Kasumi-1 (cell line): Measurements from ENCODE around the gene CRIM1.

Source experiments
- DNase-seq, 2 experiments: peaks; one replicate each; lab custom pipeline; 2025; lab: John Stamatoyannopoulos, UW

The CRIM1 gene

DNA sequence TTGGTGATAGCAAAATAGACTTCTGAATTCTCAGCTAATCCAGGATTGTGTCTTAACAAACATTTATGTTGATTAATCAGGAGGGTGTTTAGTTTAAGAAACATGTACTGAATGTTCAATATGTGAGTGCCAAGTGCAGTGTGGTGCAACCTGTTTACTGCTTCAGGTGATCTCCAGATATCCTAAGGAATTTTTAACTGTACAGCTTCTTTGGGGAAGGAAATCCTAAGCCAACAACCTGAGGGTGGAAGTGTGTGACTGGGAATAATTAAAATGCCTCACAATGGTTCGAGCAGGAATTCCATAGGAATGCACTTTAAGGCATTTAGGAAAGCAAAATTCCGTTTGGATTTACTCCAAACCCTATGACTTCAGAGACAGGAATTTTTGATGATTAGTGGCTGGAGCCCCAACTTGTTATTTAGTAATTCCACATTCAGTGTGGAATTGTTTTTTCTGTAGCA is 16.4 kb downstream of the CRIM1 start:
- no peak for DNase-seq

DNA sequence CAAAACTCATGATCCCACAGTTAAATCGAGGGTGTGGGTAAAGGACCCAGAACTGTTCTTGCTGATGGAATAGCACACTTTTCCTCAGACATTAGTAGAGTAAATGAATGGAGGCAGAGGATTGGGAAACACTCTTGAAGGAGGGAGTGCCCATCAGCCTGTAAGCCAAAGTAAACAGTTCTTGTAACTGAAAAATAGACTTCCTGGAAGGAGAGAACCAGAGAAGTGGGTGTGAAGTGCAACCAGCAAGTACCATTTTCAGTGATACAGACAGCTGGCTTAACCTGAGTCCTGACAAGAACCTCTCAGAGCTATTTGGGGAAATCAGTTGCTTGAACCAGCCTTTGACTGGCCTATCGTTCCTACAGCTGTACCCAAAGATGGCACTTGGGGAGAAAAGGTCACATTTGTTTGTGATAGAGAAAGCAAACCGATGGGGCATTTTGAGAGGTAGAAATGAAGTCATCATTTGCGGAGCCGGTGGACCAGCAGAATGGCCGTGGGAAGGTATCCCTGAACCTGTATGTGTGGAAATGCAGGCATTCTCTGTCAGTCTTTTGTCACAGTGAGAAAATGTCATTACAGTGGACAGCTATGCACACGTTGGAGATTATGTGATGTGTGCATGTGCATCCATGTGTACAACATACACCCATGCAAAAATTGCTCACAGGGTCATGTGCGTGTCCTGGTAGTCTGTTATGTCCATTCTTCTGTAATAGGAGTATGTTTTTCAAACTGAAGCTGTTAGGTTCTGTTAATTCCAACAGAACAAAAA is 17.8 kb downstream of the CRIM1 start:
- DNase-seq, result no peak

DNA sequence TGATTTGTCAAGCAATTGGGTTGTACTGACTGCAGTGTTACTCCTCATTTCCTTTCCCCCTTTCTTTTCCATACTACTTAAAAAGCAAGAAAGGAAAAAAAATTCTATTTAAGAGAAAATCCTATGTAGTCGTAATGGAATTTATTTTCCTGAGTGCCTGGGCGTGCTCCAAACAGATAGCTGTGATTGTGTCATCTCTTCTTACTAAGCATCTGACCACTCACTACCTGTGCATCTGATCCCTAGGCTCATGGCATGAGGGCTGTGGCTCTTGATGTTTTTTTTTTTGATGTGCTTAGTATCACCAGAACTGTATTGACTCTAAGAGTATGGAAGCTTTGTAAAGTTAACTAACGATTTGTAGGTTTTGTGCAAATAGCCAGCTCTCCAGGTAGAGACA is 19.0 kb downstream of the CRIM1 start:
- DNase-seq, result no peak

DNA sequence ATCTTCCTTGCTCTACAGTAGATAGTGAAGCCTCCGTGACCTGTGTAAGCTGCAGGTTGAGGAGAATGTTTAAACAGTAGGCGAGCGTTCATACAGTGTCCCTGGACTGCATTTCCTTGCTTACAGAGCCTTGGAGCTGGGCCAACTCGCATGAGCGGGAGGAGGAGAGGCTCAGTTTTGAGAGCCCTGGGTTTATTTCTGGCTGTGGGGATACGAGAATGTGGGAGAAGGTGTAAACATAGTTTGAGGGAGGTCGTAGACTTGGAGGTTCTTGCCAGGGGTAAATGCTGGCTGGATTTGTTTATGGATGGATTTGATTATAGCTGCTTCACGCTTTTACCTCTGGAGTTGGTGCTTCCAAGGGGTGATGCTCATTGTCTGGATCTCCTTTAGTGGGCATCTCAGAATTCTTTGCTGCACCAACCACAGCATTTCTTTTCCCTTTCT is 20.8 kb downstream of the CRIM1 start:
- DNase-seq, result no peak

DNA sequence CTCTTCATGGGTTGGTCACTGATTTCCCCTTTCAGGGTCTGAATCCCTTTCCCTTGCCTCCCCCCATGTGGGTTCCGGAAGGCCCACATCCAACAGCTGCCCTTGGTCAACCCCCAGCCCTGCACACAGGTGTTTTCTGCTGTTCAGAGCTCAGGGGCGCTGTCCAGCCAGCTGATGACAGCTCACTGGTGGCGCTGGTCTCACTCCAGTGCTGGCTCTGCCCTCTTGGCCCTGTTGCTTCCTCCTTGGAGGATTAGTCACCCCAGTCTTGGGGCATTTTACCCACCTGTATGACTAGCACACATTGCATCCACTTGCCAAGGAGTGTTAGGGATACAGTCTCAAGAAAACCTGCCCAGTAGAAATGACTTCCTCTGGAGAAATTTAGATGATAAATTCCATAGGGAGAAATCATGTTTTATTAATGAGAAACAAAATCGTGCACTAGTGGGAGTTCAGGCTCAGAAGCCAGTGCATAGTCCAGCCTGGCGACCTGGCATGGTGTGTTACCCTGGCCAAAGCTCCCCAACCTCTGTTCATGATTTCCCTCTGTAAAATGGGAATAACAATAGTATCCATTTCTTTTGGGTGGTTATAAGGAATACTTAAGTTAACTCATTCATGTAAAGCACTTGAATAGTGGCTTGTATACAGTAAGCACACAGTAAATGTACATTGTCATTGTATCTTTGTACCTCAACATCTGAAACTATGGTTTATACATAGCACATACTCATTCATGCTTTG is 21.6 kb downstream of the CRIM1 start:
- no peak for DNase-seq

DNA sequence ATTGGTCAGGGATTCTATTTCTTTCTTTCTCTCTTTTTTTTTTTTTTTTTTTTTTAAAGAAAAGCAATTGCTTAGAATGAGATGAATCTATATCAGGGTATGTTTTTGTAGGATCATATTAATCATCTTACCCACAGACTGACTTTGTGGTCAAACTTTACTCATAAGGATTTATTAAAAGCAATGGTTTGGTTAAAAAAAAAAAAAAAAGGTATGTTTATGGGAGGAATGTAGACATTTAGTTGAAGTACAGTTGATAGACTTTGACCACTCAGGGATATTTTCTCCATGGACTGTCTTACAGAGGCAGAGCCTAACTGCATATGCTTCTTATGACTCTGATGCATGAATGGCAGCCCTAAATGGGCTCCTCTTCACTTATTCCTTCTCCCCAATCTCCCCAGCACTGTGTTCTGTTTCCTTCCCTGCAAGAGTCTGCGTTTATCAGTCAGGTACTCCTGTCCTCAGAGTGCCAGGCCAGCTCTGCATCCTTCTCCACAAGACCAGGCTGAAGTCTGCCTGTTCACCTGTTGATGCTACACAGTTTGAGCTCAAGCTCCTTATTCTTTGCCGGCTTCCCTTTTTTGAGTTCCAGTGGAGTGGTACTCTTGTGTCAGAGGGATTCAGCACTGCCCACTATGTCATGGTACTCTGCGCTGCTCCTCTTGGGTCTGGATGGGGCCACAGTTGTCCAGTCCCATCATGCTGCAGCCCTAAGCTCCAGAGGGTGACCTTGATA is 24.3 kb downstream of the CRIM1 start:
- no peak for DNase-seq

DNA sequence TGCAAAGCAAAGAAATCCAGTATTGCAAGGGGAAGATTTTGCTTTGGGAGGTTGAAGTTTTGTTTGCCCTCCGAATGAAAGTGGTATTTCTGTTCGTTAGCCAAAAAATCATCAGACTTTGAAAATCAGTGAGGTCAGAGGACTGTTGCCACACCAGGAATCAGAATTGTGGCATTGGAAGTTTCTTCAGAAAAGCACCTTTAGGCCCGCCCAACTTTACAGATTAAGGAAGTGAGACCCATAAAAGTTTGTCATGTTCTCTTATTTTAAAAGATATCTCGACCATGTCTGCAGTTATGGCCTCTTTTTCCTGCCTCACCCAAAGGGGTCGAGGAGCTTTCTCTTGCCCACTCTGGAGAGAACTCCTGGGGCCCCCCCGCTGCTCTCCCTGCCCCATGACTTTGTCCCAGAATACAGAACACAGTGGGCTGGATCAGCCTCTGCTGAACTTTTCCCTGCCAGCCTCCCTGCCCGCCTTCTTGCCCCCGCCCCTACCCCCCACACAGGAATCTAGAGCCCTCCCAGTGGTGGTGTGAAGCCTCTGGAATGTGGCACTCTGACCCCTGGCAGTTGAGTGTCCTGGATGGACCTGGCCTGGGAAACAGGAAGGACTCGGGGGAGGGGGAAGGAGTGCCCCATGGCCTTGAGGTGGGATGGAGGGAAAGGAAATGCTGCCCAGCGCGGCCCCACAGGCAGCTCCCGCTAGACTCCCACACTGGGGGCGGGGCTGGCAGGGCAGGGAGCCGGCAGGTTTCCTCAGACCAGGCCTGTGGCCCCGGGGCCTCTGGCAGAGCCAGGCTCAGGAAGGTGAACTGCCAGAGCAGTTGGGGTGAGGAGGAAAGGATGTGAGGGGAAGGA is 25.3 kb downstream of the CRIM1 start:
- DNase-seq, result no peak

DNA sequence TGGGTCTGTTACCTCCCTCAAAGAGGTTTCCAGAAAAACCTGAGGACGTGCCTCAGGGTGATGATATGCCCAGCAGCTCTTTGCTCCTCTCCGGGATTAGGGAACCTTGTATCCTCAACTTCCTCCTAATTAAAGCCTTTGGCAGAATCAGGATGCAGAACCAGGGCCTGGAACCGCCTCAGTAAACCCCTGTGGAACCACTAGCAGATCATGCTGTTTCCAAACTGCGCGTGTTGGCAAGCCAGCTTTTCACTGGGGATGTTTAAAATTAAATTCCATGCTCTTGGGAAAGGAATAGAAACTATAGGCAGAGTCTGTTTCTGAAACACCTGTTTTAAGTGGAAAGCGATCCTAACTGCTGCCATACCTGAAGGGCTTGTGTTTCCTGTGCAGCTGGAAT is 26.4 kb downstream of the CRIM1 start:
- no peak for DNase-seq

DNA sequence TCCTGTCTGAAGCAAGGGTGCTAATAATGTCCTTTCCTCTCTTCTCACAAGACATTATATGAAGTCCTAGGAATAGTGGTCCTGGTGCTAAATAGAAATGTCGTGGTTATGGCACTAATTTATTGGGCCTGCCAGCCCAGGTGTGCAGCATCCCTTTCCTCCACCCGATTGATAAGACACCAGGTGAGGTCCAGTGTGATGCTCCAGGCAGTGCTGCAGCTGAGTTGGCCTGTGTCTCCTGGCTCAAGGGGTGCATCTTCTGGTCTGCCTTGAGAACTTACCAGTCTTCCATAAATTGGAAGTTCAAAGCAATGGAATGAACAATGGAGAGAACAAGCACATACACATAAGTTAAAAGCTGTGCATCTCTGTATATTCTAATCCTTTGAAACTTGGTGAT is 26.9 kb downstream of the CRIM1 start:
- DNase-seq, result no peak

DNA sequence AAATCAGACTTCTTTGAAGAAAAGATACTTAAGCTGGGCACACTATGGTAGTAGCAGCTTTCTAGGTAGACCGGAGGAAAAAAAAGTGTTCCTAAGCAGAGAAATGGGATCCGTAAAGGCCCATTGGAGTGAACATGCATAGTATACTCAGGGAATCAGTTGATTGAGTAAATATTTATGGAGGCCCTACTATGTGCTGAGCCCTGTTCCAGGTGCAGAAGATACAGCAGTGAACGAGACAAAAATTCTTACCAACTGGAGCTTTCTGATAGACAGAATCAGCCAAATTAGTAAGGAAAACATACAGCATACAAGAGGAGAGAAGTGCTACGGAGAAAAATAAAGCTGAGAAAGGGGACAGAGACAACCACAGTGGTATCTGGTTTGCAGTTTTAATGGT is 28.1 kb downstream of the CRIM1 start:
- DNase-seq, result no peak

DNA sequence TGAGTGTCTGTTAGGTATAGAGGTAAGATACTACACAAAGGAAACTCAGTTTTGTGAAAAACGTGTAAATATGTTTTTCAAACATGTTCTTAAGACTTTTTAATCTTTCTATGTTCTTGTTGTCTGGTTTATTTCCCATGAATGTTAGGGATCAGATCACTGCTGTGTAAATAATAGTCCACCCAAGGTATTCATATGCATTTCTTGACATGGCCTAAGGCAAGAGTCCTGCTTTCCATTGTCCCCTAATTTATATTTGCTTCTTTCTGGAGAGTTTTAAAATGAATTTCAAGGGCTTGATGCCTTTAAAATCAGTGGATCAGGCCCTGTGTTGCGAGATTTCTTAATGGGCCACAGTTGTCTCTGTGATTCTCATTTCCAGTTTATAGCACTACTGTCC is 28.9 kb downstream of the CRIM1 start:
- no peak for DNase-seq

DNA sequence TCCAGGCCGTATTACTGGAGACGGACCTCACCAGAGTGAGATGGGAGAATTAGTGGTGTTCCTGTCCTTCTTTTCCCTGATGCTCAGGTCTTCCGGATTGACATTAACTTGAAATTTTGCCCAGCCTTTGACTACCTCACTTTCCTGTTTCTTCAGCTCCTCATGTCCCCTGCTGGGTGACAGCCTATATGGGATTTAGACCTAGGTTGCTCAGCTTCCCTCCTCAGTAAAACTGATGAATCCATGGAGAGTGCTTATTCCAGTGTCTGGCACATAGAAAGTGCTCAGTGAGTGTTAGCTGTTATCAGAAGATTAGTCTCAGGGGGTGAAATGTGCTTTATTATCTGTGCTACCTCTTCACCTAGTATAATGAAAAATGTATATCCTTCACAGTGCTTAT is 30.0 kb downstream of the CRIM1 start:
- no peak for DNase-seq

DNA sequence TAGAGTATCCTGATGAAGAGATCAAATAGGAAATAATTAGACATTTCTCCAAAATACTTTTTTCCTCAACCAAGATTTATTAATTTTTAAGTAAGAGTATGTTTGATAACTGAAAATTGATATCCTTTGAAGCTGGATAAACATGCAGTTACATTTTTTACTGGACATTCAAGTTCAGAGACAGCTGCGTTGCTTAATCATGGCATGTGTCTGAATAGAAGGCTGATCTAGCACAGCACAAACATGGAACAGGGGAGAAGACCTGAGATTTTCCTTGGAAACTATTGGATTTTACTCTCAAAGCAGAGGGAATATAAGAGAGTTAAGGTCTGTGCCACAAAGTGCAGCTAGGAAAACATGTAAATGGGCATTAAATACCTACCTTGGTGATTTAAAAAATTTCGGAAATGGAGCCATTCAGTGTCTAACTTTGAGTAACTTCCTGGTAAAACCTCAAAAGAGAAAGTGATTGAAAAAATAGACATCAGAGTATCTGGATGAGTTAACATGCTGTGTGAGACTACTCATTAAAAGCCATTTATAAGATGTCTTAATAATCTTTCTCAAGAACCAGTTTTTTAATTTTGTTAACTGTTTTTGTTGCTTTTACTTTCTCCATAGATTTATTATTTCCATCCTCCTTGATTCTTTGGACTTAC is 31.8 kb downstream of the CRIM1 start:
- no peak for DNase-seq

DNA sequence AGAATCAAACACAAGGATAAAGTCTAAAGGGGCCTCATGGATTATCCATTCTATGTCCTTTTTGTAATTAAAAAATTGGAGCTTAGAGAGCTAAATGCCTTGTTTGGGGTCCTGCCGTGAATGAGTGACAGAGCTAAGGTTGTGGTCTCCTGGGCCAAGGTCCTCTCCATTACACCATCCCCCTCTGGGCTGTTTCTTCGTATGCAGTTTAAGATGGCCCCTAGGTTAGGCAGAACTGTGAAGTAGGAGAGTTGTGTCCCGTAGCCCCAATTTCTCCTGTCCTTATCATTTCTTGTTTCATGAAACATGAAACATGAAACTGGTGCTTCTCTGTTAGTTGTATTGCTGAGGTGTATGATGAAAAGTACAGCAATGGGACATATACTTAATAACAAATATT is 32.9 kb downstream of the CRIM1 start:
- DNase-seq, result no peak

DNA sequence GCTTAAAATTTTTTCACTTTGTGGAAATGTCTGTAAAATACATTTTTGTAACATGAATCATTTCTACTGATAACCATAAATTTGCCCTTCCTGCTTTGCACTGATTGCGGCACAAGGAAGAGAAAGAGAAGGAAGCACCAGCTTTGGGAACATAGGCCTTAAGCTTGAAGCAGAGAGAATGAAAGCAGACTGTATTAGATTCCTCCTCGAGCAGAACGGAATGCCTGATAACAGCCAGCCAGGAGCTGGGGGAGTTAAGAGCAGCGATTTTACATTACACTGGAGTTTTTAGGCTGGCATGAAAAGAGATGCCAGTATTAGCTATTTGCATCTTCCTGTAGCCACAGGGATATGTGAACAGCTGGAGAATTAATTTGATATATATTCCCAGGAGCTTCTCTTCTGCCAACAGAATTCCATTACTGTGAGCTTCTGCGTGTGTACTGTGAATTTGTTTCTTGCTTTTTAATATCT is 33.5 kb downstream of the CRIM1 start:
- DNase-seq, result no peak

DNA sequence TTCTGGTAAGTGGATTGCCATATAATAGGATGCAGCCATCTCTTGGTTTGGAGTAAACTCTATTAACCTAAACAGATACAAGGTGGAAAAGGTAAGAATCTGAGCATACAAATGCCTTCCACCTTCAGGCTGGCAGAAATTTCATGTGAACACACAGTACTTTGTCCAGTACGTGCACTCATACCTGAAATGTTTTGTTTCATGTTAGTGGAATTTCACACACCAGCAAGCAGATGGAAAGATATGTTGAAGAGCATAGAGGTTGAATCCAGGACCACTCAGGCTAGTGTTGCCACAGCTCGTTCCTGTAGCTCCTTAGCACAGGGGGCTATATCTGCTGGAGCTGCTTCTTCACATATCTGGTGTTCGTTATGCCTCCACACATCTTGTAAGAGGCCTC is 34.0 kb downstream of the CRIM1 start:
- no peak for DNase-seq

DNA sequence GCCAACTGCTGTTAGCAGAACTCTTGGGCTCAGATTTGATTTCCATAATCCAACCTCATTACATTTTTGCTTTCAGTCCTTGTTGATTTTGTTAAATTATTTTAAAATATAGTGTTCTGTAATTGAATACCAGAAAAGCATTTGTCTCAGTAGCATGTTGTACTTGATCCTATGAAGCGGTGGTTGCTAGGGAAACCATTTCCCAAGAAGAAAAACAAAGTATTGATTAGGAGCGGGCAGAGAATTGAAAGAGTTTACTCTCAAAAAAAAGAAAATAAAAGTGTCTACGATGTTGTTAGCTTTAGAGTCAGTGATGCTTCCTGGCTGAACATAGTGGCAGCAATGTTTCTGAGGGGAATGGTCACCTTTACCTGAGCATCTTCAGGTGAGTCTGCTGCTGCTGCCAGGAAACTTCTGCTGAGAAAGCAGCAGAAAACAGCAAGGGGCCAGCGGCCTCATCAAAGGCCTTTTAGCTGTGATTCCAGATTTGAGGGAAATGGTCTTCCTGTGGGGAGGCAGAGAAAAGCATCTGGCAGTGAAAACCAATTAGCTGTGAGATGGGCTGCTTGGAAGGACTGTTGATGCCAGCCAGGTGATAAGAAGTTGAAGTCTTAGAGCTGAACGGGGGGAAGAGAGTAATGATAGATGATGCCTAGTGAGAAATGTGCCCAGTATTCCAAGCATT is 37.1 kb downstream of the CRIM1 start:
- DNase-seq, result no peak

DNA sequence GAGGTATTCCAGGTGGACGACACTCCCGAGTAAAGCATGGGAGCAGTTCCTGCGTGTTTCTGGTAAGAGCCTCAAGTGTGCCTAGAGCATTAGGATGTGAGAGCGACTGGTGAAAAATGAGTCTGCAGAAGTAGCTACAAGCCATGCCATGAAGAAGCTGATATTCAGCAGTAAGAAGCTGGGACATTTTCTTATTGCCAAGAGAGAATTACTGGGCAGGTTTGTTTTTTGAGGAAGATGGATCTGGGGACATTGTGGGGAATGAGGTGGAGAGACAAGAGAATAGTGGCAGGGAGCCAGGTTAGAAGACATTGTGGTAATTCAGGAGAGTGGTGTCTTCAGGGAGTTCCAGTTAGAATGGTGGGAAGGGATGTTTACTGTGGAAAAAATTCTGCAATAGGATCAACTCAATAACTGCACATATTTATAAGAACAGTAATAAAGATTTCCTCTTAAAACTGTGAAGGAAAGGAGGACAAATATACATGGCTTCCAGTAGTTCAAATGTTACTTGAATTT is 38.2 kb downstream of the CRIM1 start:
- no peak for DNase-seq

DNA sequence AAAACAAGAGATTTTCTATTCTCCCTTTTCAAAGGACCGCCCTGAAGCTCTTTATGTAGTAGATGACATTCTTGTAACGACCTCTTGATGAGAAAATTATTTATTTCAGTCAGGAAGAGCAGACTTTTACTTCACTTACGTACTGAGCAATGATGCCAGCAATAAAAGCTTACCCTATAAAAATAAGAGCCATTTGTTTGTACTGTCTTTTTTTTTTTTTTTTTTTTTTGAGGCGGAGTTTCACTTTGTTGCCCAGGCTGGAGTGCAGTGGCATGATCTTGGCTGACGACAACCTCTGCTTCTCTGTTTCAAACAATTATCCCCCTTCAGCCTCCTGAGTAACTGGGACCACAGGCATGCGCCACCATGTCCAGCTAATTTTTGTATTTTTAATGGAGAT is 39.2 kb downstream of the CRIM1 start:
- DNase-seq, result no peak

DNA sequence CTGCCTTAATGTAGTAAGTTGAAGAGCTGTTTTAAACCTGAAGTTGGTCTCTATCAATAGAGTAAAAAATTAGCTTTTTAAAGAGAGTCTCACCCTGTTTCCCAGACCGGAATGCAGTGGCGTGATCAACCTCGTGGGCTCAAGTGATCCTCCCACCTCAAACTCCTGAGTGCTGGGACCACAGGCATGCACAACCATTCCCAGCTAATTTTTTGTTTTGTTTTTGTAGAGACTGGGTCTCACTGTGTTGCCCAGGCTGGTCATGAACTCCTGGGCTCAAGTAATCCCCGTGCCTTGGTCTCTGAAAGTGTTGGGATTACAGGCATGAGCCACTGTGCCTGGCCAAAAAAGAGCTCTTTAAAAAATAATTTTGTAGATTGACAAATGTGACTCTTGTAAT is 40.3 kb downstream of the CRIM1 start:
- DNase-seq, result no peak
